GM19324 (cell line): ENCODE measurements around the gene IQSEC2.

ENCODE experiments used
- ATAC-seq: cut with Tn5 transposase; IDR thresholded peaks from one replicate; pipeline ENCODE4 v1.9.1; 2021; ENCODE audit warnings: mild to moderate bottlenecking, moderate library complexity; ENCODE audit not compliant: unreplicated experiment, low FRiP score

Gene IQSEC2

DNA sequence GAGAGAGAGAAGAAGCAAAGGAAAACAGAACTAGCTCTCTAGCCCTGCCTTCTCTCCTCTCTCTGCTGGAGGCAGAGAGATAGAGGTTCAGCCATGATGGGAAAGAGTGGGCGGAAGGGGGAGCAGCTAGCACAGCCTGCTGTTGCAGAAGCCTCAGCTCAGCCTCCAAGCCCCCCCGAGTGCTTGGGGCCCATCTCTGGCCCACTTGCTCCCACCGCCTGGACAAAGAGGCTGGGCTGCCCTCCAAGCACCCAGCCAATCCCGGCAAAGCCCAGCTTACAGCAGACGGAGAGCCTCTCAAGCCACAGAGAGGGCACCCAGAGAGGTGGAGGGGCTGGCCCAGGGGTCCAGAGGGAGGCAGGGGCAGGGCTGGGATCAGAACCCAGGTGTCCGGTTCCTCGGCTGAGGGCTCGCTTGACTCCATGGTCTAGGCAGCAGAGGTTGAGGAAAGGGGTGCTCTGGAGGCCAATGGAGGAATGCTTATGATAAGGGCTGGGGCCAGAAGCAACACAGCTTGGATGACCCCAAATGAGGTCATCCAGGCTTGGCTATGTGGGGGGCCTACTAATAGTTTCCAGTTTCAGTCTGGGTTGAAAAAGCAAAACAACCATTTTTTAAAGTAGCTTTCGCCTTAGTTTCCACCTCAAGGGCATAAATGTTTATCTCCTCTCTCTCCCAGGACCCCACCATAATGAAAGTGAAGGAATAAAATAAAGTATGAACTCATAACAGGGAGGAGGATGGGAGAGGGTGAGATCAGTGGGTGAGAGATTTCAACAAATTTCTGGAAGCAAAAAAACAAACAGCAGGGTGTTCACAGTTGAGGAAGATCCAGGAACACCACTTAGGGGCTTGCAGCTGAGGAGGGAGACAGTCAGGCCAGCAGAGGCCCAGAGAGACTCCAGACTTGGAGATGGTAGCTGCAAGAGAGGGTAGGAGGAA, 24.9 kb upstream of the IQSEC2 start:
- no peak for ATAC-seq

DNA sequence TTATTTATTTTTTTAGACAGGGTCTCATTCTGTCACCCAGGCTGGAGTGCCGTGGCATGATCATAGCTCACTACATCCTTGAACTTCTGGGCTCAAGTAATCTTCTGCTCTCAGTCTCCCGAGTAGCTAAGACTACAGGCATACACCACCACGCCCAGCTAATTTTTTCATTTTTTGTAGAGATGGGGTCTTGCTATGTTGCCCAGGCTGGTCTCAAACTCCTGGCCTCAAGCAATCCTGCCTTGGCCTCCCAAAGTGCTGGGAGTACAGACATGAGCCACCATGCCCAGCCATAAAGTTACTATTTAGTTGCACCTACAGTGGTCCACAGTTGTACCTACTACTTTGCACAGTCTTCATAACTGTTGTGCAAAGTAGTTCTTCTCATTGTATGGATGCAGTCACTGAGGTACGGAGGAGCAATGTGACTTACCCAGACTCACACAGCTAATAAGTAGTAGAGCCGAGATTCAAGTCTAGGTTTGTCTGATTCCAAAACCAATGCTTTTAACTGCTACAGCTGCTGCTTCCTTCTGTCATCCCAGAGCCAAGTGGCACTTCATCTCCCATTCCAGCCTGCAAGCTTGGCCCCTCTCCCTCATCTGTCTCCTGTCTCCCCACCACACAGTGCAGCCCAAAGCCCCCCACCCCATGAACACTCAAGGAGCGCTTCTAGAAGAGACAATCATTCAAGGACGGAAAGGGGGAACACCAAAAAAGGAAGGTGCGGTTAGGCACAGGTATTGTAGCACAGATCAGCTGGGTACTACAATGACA, 24.0 kb upstream of the IQSEC2 start:
- no peak for ATAC-seq

DNA sequence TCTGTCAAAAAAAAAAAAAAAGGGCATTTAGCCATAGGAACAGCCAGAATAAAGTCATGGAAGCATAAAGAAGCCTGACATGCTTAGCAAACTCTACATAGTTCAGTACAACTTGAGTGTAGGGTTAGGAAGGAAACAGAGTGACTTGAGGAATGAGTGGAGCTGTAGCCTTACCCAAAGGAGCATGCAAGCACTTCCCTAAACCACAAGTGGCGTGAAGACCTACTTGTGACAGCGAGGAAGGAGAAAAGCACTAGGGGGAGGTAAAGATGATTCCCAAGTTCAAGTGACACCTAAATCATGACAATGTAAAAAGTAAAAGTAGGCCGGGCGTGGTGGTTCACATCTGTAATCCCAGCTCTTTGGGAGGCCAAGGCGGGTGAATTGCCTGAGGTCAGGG, 21.8 kb upstream of the IQSEC2 start:
- ATAC-seq: no peak

DNA sequence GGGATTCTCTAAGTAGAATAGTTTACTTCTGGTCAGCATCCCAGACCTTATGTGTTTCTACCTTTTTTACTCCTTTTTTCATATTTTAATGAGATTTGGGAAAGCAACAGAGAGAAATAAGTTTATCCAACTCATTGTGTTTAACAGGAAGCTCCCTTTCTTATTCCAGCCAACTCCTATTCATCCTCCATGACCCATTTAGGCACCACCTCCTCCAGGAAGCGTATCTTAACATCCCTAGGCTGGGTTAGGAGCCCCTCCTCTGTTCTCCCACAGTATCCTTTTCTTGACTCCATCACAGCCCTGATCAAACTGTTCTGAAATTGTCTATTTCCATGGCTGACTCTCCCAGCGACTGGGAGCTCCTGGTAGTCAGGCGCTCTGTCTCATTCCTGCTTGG, 18.8 kb upstream of the IQSEC2 start:
- no peak for ATAC-seq

DNA sequence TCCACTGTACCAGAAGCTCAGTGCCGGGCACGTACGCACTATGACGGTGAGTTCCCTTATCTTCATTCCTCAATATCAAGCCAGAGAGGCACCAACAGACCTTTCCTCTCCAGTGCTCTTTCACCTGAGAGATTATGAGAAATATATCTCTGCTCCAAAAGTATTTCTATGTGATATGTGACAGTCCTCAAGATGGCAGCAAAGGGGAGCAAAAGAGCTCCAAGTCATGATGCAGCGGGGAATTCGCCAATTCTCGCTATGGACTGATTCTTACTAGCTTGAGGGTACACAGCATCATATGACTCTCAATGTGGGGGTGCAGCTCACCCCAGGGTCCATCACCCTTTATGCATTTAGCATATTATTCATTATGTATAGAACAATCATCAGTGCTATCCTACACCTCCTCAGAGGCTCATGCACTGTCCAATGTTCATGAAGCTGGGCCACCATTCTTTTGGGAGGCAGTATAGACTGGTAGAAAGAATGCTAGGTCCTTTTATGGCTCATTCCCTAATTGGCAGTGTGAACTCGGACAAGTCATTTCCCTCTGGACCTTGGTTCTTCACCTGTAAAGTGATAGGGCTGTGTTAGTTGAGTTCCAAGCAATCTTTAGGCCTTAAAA, 12.8 kb upstream of the IQSEC2 start:
- no peak for ATAC-seq

DNA sequence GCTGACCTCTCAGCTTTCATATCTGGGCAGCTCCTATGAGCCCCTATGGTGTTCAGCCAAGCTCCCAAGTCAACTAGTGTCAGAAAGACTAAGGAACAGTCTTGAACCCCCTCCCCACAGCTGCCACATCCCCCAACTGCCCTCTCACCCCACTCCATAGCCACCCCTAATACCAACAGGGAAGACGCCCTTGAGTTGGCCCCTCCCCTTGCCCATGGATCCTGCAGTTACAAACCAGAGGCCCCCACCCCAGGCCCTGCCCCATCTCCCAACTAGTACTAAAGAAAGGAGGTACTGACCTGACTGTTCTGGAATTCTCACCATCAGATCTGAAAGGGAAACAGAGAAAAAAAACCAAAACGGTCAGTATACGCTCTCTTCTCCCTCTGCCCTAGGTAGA, 10.2 kb upstream of the IQSEC2 start:
- ATAC-seq: no peak

DNA sequence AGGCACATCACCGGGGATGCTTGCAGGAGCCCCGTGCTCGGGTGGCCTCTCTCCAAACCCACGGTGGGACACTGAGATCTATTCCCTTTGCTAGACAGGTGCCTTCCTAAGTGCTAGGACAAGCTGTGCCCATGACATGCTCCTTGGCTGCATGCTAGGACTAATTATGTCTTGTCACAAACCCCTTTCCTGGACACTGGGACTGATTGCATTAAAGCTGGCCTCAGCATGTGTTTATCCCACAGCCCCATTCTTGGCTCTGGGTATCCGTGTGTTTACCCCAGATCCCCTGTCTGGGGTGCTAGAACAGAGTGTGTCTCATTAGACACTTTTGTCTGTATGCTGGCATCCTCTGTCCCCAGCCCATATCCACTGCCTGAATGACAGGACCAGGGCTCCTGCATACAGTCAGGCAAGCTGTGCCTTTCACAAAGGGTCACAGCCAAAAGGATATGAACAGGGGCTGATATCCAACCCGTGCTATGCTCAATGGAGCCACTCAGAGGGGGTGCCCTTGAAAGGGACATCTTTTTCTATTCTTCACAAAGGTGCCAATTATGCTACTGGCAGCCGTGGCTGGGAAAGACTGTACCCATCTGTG, 9.2 kb upstream of the IQSEC2 start:
- no peak for ATAC-seq

DNA sequence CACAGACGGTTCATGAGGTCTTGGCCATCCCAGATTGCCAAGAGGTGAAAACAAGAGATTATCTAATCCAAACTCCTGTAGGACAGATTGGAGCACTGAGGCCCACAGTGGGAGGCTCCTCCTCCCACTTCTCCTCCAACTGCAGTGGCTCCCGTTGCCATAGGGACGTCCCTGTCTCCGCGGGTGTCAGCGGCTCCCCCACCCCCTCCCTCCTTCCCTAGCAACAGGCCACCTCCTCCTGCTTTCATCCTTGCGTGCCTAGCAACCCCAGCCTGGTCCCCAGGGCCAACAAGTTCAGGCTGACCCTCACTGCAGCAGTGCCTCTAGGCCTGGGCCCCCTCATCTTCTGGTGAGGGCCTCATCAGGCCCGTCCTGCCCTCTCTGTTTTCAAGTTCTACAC, 6.8 kb upstream of the IQSEC2 start:
- no peak for ATAC-seq

DNA sequence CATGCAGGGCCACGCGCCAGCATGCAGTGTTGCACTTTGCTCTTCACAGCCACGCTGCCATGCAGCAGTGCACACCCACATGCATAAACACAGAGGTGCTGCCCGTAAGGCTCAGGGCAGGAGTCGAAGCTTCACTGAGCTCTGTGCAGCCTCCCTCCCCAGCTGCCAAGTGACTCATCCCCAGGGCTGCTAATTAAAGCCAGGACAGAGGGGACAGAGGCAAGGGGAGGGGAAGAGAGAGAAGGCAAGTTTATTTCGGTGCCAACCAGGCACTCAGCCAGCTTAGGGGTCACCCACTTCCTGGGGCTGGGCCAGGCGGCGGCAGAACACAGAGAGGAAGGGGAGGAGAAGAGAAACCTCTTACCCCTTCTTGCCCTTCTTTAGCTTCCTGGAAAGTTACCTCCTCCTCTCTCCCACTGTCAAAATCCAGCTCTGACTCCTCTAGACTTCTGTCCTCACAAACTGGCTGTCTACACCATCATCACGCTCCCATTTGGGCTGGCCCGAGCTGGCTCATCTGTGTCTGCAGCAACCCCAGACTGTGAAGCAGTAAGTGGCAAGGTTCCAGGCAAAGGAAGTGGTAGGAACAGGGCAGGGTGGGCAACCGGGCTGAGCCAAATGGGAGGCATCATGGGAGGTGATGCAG, 6.2 kb upstream of the IQSEC2 start:
- no peak for ATAC-seq

DNA sequence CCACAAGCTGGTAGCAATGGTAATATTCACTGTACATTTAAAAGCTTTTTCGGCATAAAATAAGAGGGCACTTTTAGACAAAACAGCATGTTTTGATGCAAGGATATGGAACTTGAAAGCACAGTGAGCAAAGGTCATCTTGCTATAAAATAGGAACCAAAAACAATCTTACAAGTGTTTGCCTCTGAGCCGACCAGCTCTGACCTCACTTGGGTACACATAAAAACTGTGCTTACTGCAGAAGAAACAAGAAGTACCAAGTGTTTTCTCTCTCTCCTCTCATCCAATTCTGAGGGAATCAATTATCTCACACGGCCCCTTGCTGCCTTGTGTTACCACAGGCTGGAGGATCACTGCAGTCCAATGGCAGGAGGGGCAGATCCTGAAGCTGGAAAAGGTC, 4.8 kb upstream of the IQSEC2 start:
- no peak for ATAC-seq

DNA sequence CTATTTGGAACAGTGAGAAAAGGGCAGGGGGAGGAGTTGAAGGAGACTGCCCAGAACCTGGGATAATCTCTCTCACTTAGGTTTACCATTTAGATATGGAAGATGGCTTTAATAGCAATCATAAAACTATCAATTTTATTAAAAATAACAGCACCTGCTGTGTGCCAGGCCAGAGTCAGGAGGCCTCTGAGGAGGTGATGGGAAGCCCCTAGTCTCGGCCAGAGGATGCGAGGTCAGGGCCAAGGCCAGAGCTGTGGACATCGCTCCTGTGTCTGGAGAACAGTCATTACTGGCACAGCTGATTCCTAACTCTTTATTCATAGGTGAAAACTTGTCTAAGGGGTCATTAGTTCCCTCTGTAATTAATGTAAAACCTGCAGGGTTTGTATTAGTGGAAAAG, 4.2 kb upstream of the IQSEC2 start:
- no peak for ATAC-seq

DNA sequence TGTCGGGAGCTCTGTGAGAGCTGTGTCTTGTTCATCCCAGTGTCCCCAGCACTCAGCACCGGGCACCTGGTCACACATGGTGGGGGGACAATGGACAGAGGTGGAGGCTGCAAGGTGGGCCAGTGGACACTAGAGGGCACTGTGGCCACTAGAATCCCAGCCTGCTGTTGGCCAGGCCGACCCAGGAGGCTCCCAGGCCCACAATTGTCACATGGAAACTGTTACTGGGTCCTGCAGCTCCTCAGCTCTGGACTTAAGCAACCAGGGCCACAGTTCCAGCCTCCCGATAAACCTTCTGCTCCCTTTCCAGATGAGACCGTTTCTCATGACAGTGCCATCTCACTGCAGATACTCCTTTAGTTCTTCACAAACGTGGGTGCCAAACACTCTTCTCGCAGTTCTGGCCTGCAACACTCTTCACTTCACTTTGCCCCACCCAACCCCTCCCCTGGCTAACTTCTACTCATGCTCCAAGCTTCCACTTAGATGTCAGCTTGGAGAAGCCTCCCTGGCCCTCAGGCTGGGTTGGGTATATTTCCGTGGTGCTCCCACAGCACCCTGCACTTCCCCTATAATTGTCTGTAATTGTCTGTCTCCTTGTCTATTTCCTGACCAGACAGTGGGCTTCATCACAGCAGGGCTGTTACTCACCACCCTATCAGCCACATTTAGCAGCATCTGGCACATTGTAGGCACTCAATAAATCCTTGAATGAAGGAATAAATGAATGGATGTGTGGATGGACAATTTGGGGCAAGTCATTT, 3.5 kb upstream of the IQSEC2 start:
- no peak for ATAC-seq

DNA sequence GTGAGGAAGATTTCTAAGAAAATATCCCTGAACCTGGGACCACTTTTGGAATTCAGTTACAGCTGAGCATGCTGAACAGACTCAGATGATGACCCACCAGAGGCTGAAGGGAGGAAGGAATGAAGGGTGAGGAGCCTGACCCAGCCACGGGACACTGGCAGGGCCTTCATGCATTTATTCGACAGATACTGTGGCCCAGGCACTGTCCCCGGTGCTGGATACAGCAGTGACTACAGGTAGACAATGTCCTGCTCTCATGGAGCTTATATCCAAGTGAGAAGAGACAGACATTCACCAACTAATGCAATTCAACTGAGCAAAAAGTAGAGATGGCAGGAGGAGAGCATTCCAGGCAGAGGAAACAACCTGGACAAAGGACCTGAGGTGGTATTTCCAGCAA, 2.2 kb upstream of the IQSEC2 start:
- ATAC-seq: no peak

DNA sequence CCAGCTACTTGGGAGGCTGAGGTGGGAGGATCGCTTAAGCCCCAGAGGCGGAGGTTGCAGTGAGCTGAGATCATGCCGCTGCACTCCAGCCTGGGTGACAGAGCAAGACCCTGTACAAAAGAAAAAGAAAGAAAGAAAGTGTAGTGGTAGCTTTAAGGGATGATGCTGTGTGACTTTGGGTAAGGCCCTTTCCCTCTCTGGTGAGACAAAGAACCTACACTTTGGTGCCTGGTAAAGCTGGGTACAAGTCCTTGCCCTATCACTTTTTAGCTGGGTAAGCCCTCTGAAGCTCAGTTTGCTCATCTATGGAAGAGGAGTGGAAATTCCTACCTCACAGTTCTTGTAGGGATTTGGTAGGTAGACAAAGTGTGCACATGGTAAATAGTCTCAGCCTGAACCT, 1.7 kb upstream of the IQSEC2 start:
- ATAC-seq: no peak

DNA sequence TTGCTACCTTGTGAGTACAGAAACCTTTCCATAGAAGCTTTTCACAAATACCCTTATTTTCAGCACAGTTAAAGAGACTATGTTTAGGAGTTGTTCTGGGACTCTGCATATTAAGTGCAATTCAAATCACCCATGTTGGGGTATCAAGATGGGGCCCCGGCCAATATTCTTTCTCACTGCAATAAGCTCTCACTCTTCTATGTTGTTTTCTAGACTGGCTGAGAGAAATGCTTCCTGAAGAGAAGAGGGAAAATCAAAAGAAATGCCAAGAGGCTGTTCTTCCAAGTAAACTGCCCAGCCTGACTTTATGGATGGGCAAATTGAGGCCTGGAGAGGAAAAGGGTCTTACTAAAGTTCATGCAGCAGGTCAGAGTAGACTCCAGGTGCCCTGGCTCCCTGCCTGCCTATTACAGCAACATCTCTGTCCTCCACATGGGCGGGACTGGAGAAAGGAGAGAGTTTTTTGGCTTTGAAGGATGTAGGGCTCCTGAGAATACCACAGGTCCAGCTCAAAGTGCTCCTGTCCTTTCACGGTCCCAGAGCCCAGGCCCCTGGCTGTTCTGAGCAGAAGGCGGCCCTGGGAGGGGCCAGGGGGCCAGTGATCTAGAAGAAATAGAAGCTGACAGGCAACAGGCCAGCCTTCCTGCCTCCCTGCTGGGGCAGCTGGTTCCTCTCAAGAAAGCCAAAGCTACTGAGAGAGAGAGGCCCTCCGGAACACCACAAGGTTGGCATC, 745 bp upstream of the IQSEC2 start:
- ATAC-seq: no peak

DNA sequence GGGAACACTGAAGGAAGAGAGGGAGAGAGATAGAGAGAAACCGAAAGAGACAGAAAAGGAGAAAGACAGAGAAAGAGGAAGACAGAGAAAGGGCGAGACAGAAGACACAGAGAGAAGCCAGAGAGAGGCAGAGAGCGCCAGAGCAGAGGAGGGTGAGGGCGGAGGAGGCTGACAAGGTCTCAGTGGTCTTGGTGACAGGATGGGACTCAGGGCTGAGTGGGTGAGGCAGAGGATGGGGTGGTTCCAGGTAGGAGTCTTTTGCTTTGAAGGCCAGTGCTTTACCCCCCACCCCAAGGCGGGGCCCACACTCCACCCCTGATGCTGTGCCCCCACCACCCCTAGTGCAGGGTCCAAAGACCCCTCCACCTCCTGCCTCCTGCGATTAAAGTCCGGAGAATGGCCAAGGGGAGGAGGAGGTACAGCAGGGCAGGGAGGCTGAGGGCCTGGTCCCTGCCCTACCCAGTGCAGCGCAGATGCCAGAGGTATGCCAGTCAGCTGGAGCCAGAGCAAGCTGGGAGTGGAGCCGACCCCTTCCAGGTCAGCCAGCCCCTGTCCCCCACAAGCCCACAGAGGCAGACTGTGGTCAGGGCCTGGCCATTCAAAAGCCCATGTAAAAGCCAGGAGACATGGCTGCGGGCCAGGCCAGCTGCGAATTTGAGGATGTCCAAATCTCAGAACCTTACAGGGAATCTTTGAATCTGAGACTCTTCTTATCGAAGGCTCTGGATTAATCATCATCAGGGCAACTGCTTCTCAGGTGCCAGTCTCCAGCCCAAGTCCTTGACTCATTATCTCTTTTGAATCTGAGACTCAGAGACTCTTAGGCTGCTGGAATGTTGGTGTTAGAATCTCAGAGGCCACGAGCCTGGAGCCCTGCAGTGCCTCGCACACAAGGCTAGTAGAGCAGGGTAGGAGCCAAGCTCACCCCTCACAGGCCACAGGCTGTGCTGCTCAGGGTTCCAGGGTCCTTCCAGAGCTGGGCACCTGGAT, 758 bp downstream of the IQSEC2 start:
- ATAC-seq: no peak

DNA sequence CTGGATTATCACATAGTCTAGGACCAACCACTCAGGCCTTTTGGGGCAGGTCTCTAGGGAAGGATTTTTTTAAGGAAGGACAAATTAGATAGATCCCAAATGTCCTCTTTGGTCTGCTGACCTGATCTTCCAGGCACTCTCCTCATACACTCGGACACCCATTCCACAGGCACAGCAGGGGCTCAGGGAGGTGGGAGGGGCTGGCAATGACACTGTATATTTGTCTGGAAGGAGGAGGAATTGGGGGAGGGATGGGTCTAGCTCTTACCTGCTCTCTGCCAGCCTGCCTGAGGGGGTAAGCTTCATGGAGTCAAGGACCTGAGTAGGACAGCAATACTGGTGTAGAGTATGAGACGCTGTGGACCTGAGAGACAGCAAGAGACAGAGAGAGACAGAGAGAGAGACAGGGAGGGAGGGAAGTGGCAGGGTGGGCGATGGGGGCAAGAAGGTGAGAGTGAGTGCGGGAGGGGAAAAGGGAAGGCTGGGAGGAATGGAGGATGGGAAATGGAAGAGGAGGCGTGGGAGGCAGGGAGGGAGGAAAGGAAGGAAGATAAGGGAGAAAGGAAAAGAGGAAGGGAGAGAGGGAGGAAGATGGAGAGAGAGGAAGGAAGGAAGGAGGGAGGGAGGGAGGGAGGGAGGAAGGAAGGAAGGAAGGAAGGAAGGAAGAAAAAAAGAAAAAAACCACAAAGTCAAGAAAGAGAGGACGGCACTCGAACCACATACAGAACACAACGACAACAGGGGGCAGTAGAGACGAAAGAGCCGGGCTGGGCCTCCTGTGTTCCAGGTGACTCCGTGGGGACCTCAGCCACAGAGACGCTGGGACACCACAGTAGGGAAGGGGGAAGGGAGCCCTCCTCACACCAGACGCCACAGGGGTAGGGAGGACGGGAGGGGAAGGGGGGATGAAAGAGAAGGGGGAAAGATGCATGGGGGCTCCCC, 1.8 kb downstream of the IQSEC2 start:
- ATAC-seq: no peak
